Left lung (tissue), 10 donors: ENCODE measurements around the gene SHMT2. TPM values are rescaled to one million over a fixed set of nuclear protein-coding genes. Genes with fewer than 3 reads are reported as not detected.

Source experiments
- ATAC-seq: fragments of 200-7000 bp; cut with Tn5 transposase; one replicate; pipeline ENCODE4 v1.9.1; 2020; ENCODE audit warnings: moderate library complexity
- DNase-seq, 4 donors: peaks; one replicate each; pipeline ENCODE4 v3.0.0-alpha.2; 2013 to 2020
- H3K27ac ChIP-seq, 2 donors: fragments of 200-600 bp; sonication (generic) in 1 of 2; one replicate each; pipeline versions ENCODE4 v1.5.0 to v1.8.0; 2020 to 2021
- H3K27me3 ChIP-seq, 2 donors: fragments of 200-600 bp; sonication (generic) in 1 of 2; one replicate each; pipeline versions ENCODE4 v1.5.0 to v1.8.0; 2020 to 2021
- H3K36me3 ChIP-seq, 2 donors: fragments of 200-600 bp; sonication (generic) in 1 of 2; one replicate each; pipeline versions ENCODE4 v1.5.0 to v1.8.0; 2020 to 2021
- H3K4me1 ChIP-seq, 2 donors: fragments of 200-600 bp; one replicate each; pipeline ENCODE4 v1.8.0; 2021
- H3K4me3 ChIP-seq, 2 donors: fragments of 200-600 bp; sonication (generic) in 1 of 2; one replicate each; pipeline versions ENCODE4 v1.5.0 to v1.8.0; 2020 to 2021; ENCODE audit warnings: mild to moderate bottlenecking in 1 of 2
- H3K9me3 ChIP-seq, 2 donors: fragments of 200-600 bp; sonication (generic) in 1 of 2; one replicate each; pipeline versions ENCODE4 v1.5.0 to v1.8.0; 2020 to 2021
- CTCF ChIP-seq, 2 donors: fragments of 200-600 bp; sonication (generic) in 1 of 2; IDR thresholded peaks; one replicate each; pipeline versions ENCODE4 v1.5.0 to v1.8.0; 2021; ENCODE audit warnings: antibody characterized with exemption in 2 of 2
- intact Hi-C, 2 donors: fragments of 100-400 bp; cut with DNase I; formaldehyde crosslinking; loops; one replicate each; pipeline versions ENCODE4 v1.11.2 to v1.14.2; 2022
- polyA plus RNA-seq, 6 donors: library from polyadenylated mRNA; unstranded; fragments of 120-200 nt; gene quantifications; one replicate each; pipeline ENCODE4 v1.2.1, GENCODE V29; 2013; ENCODE audit not compliant: insufficient read length in 6 of 6
- total RNA-seq, 2 donors: library from RNA; stranded (reverse); fragmentation: NEBNext Ultra II Directional; extraction: Animal tissue kit (Norgen Biotek cat#: 25700); gene quantifications; one replicate each; pipeline ENCODE4 v1.2.1, GENCODE V29; 2021
- donor health status: DM: no; HTN: yes; CAD: no.
- donor health status: DM: no; HTN: no; CAD: no.

Gene SHMT2
- total and polyA plus RNA-seq, 8 donors = 64.7 to 116 (median 75.6) TPM

- TF ChIP-seq CTCF (IDR thresholded peaks at IDR 0.05) = no peak
These were observed 4.1 kb downstream of the SHMT2 start for GRCh38 chr12:57233357-57234232.

GRCh38 chr12:57234233-57234570 lies 4.7 kb downstream of the SHMT2 start:
- no peak for ATAC-seq
- Histone ChIP-seq H3K36me3 (peaks cover 0 to 43% of the 10 kb centered on the region in 2 donors), H3K27ac (no peak overlapping the region), H3K9me3 (no peaks in the 10 kb centered on the region), H3K27me3 (peaks cover 17 to 43% of the 10 kb centered on the region in 2 donors), H3K4me1 (peaks cover 12 to 64% of the 10 kb centered on the region in 2 donors), H3K4me3 (no peak overlapping the region)
- DNase-seq = peak in 1 of 4 donors; percentile 7
- intact Hi-C loops = no loop called here
- TF ChIP-seq CTCF (IDR thresholded peaks at IDR 0.05) = no peak

More at GRCh38 chr12:57233357-57234232, 4.1 kb downstream of the SHMT2 start:
- intact Hi-C loops = no loop called here
- Histone ChIP-seq H3K36me3 (peaks cover 0 to 43% of the 10 kb centered on the region in 2 donors), H3K27ac (no peak overlapping the region), H3K4me3 (no peak overlapping the region), H3K27me3 (peaks cover 17 to 37% of the 10 kb centered on the region in 2 donors), H3K4me1 (peaks cover 8 to 64% of the 10 kb centered on the region in 2 donors), H3K9me3 (no peaks in the 10 kb centered on the region)
- peak in 1 of 4 donors; percentile 64 for DNase-seq
- ATAC-seq = no peak

GRCh38 chr12:57234571-57235016 lies 5.1 kb downstream of the SHMT2 start:
- Histone ChIP-seq H3K9me3 (no peaks in the 10 kb centered on the region), H3K27ac (no peak overlapping the region), H3K4me3 (no peak overlapping the region), H3K4me1 (peaks cover 16 to 65% of the 10 kb centered on the region in 2 donors), H3K36me3 (peaks cover 0 to 43% of the 10 kb centered on the region in 2 donors), H3K27me3 (peaks cover 17 to 47% of the 10 kb centered on the region in 2 donors)
- intact Hi-C loops = no loop called here
- no peak for TF ChIP-seq CTCF (IDR thresholded peaks at IDR 0.05)
- DNase-seq (no peak), ATAC-seq (no peak)

- DNase-seq (peak in 2 of 4 donors; percentile 72 to 76), ATAC-seq (no peak)
- intact Hi-C loops = no loop called here
- Histone ChIP-seq H3K27me3 (peaks cover 21 to 53% of the 10 kb centered on the region in 2 donors), H3K4me3 (no peak overlapping the region), H3K27ac (no peak overlapping the region), H3K4me1 (peaks cover 20 to 65% of the 10 kb centered on the region in 2 donors), H3K9me3 (no peaks in the 10 kb centered on the region), H3K36me3 (peaks cover 0 to 43% of the 10 kb centered on the region in 2 donors)
- no peak for TF ChIP-seq CTCF (IDR thresholded peaks at IDR 0.05)
These were observed 5.7 kb downstream of the SHMT2 start for GRCh38 chr12:57235017-57235727.

GRCh38 chr12:57235728-57236131 lies 6.2 kb downstream of the SHMT2 start:
- no peak overlapping the region for H3K4me3 ChIP-seq
- intact Hi-C loops = no loop called here

More at GRCh38 chr12:57235728-57236131, 6.2 kb downstream of the SHMT2 start:
- TF ChIP-seq CTCF (IDR thresholded peaks at IDR 0.05) = no peak
- H3K27me3 ChIP-seq = peaks cover 26 to 58% of the 10 kb centered on the region in 2 donors
- DNase-seq (peak in 1 of 4 donors; percentile 20), ATAC-seq (no peak)
- H3K9me3 ChIP-seq = no peaks in the 10 kb centered on the region
- H3K36me3 ChIP-seq = peaks cover 0 to 43% of the 10 kb centered on the region in 2 donors
- H3K27ac ChIP-seq = no peak overlapping the region
- H3K4me1 ChIP-seq = peaks cover 24 to 65% of the 10 kb centered on the region in 2 donors
